K562 (cell line): ENCODE measurements around the gene GLRA1. TPM values are rescaled to one million over a fixed set of nuclear protein-coding genes. Genes with fewer than 3 reads are reported as not detected.

ENCODE experiments used
- ATAC-seq: fragments of 200-7000 bp; cut with Tn5 transposase; 3 replicates; pipeline ENCODE4 v1.9.1; 2020; ENCODE audit warnings: moderate library complexity
- BruUV-seq: library from RNA; stranded (reverse); fragments of 400-500 nt; replicated peaks from 2 replicates; lab custom pipeline; 2021; lab: Mats Ljungman, UMichigan
- CTCF ChIA-PET: fragments of 300-600 bp; formaldehyde crosslinking; extraction: SDS; loops from one replicate; lab custom pipeline; 2021; ENCODE audit warnings: low intra/inter-chr PET ratio; lab: Yijun Ruan, JAX
- POLR2A ChIA-PET: fragments of 300-600, 350-650 bp; sonication (Branson Sonifier 250); formaldehyde crosslinking; extraction: SDS; loops from one replicate; lab custom pipeline; 2021; ENCODE audit warnings: antibody characterized with exemption, inconsistent platforms; lab: Yijun Ruan, JAX
- DNase-seq, 4 experiments: peaks; one replicate each; pipeline versions ENCODE4 v3.0.0 to v3.0.0-alpha.2; 2011 to 2018; ENCODE audit warnings: low spot score in 3 of 4, mixed read lengths in 3 of 4; ENCODE audit errors: extremely low read depth in 1 of 4
- FAIRE-seq: peaks from 2 replicates; lab custom pipeline; 2011; peaks lifted over from hg19 to GRCh38; lab: Jason Lieb, UNC
- H2AFZ ChIP-seq: 2 replicates; pipeline ENCODE4 v1.6.0; 2011; ENCODE audit warnings: low read depth, low read length, control low read depth, inconsistent platforms
- H3K27ac ChIP-seq: fragments of 200-600 bp; 3 replicates; pipeline ENCODE4 v1.8.0; 2011; ENCODE audit warnings: low read depth, mild to moderate bottlenecking, control low read depth, inconsistent platforms, low read length, moderate library complexity, mixed read lengths; ENCODE audit errors: extremely low read depth
- H3K27me3 ChIP-seq, 2 experiments: fragments of 300-600 bp in 1 of 2; 2 replicates in 1 of 2; 3 replicates in 1 of 2; pipeline versions ENCODE4 v1.6.0 to v1.8.0; 2011; ENCODE audit warnings: inconsistent platforms in 2 of 2, low read length in 2 of 2, mild to moderate bottlenecking in 1 of 2, mixed read lengths in 1 of 2, moderate library complexity in 1 of 2; ENCODE audit not compliant: control insufficient read depth in 2 of 2, insufficient read depth in 2 of 2
- H3K36me3 ChIP-seq: fragments of 300-600 bp; 3 replicates; pipeline ENCODE4 v1.8.0; 2011; ENCODE audit warnings: mild to moderate bottlenecking, low read length, inconsistent platforms; ENCODE audit not compliant: control insufficient read depth, insufficient read depth
- H3K4me1 ChIP-seq, 2 experiments: fragments of 200-600 bp in 1 of 2; replicated peaks in 1 of 2; 2 replicates in 1 of 2; 3 replicates in 1 of 2; pipeline versions ENCODE4 v1.5.1 to v1.8.0; 2011; ENCODE audit warnings: inconsistent platforms in 2 of 2, low read length in 2 of 2, mild to moderate bottlenecking in 1 of 2, mixed read lengths in 1 of 2, moderate library complexity in 1 of 2; ENCODE audit not compliant: control insufficient read depth in 2 of 2, insufficient read depth in 2 of 2
- H3K4me2 ChIP-seq: 2 replicates; pipeline ENCODE4 v1.6.1; 2011; ENCODE audit warnings: low read length, control low read depth, inconsistent platforms, mixed read lengths; ENCODE audit not compliant: insufficient read depth
- H3K4me3 ChIP-seq: fragments of 200-600 bp; sonication (generic), shearing (Covaris generic); 2 replicates; pipeline ENCODE4 v1.5.1; 2016; ENCODE audit warnings: control low read depth, inconsistent platforms
- H3K79me2 ChIP-seq: fragments of 200-600 bp; 3 replicates; pipeline ENCODE4 v1.8.0; 2011; ENCODE audit warnings: low read length, inconsistent platforms; ENCODE audit not compliant: control insufficient read depth, insufficient read depth
- H3K9ac ChIP-seq, 2 experiments: 2 replicates each; pipeline versions ENCODE4 v1.6.0 to v1.6.1; 2011; ENCODE audit warnings: low read depth in 2 of 2, low read length in 2 of 2, control low read depth in 1 of 2, inconsistent platforms in 1 of 2, mild to moderate bottlenecking in 1 of 2, mixed read lengths in 1 of 2; ENCODE audit not compliant: insufficient read depth in 1 of 2
- H3K9me1 ChIP-seq: one replicate; pipeline ENCODE4 v1.6.0; 2011; ENCODE audit warnings: inconsistent platforms, mild to moderate bottlenecking, low read length, moderate library complexity; ENCODE audit not compliant: control insufficient read depth, insufficient read depth
- H3K9me3 ChIP-seq: replicated peaks from 2 replicates; pipeline ENCODE4 v1.5.1; 2011; ENCODE audit warnings: low read depth, low read length, inconsistent platforms; ENCODE audit not compliant: control insufficient read depth, insufficient read depth
- H4K20me1 ChIP-seq: replicated peaks from 2 replicates; pipeline ENCODE4 v1.6.1; 2011; ENCODE audit warnings: low read length, inconsistent platforms, mixed read lengths; ENCODE audit not compliant: control insufficient read depth, insufficient read depth
- CCNT2 ChIP-seq: IDR thresholded peaks from 2 replicates; pipeline ENCODE4 v1.6.1; 2011; ENCODE audit warnings: borderline replicate concordance, low read depth, mild to moderate bottlenecking, moderate library complexity, mixed read lengths, low read length; ENCODE audit not compliant: insufficient read length; ENCODE audit errors: extremely low read depth
- DNMT1 ChIP-seq: fragments of 450-650 bp; IDR thresholded peaks from 2 replicates; pipeline ENCODE4 v1.6.1; 2016; ENCODE audit warnings: antibody characterized with exemption, mild to moderate bottlenecking
- EP400 ChIP-seq: fragments of 450-650 bp; IDR thresholded peaks from 2 replicates; pipeline ENCODE4 v1.6.1; 2017; ENCODE audit warnings: antibody characterized with exemption, mild to moderate bottlenecking, moderate library complexity
- ILK ChIP-seq: fragments of 450-650 bp; IDR thresholded peaks from 2 replicates; pipeline ENCODE4 v1.6.1; 2016; ENCODE audit warnings: missing genetic modification characterization, low read depth, mild to moderate bottlenecking, missing compliant biosample characterization, moderate library complexity, borderline replicate concordance
- KHSRP ChIP-seq: fragments of 450-650 bp; IDR thresholded peaks from 2 replicates; pipeline ENCODE4 v1.6.1; 2017
- MAFF ChIP-seq: IDR thresholded peaks from 2 replicates; pipeline ENCODE4 v1.6.1; 2012; ENCODE audit warnings: low read length, improper control_type of control experiment
- MYBL2 ChIP-seq, 2 experiments: fragments of 450-650 bp in 1 of 2; sonication (generic) in 1 of 2; formaldehyde crosslinking in 1 of 2; IDR thresholded peaks; 2 replicates each; pipeline versions ENCODE4 v1.6.1 to v1.8.1; 2017 to 2022; ENCODE audit warnings: borderline replicate concordance in 1 of 2, inconsistent platforms in 1 of 2, low read depth in 1 of 2, mild to moderate bottlenecking in 1 of 2, missing genetic modification reagents in 1 of 2, moderate library complexity in 1 of 2
- POLR3A ChIP-seq: IDR thresholded peaks from 2 replicates; pipeline ENCODE4 v1.6.1; 2011; ENCODE audit warnings: borderline replicate concordance, mild to moderate bottlenecking, moderate library complexity; ENCODE audit not compliant: insufficient read length, insufficient read depth; ENCODE audit errors: extremely low read depth
- ZNF174 ChIP-seq: fragments of 250-450 bp; sonication (Bioruptor Pico); IDR thresholded peaks from 2 replicates; pipeline ENCODE4 v1.4.0; 2020; ENCODE audit warnings: mild to moderate bottlenecking
- ZNF24 ChIP-seq: fragments of 450-650 bp; IDR thresholded peaks from 2 replicates; pipeline ENCODE4 v1.6.1; 2016
- ZNF76 ChIP-seq: fragments of 250-450 bp; sonication (Bioruptor Pico); IDR thresholded peaks from 2 replicates; pipeline ENCODE4 v1.4.0; 2020; ENCODE audit warnings: mild to moderate bottlenecking, moderate library complexity, borderline replicate concordance
- WGBS: fragments of 100-300 bp; shearing (Covaris generic); methylation state at CpG from one replicate; pipeline ENCODE4 v1.1.6; 2016; ENCODE audit warnings: low coverage, mixed read lengths; ENCODE audit not compliant: insufficient coverage; ENCODE audit errors: missing lambda C conversion rate; 5-methylcytosine and 5-hydroxymethylcytosine counted together
- in situ Hi-C: fragments of 300-500 bp; cut with MboI; formaldehyde crosslinking; loops from 4 replicates; pipeline ENCODE4 v1.15.0; 2018; ENCODE audit warnings: inconsistent platforms, mixed read lengths
- intact Hi-C: fragments of 100-400 bp; cut with micrococcal nuclease; formaldehyde crosslinking; loops from 2 replicates; pipeline ENCODE4 v1.14.2; 2022
- polyA plus RNA-seq, 8 experiments: library from polyadenylated mRNA; depleted of rRNA in 4 of 8; stranded (reverse) in 5 of 8; unstranded in 3 of 8; fragments of >200 nt; fragmentation: Nextera tagmentation in 2 of 8; fragmentation: Illumina TruSeq in 1 of 8; extraction: Ambion mirVana in 2 of 8; extraction: Trizol in 1 of 8; gene quantifications; 2 replicates each; pipeline versions ENCODE4 v1.2.1 to v1.2.3, GENCODE V29; 2011 to 2014; ENCODE audit warnings: inconsistent platforms in 1 of 8, missing spikeins in 1 of 8
- total RNA-seq, 7 experiments: library from RNA; depleted of rRNA in 6 of 7; stranded (reverse); fragments of >200 nt in 6 of 7; fragmentation: Illumina TruSeq in 2 of 7; extraction: Trizol in 2 of 7; gene quantifications; 2 replicates each; pipeline versions ENCODE4 v1.2.1 to v1.2.3, GENCODE V29; 2011 to 2021; ENCODE audit warnings: low replicate concordance in 1 of 7

The GLRA1 gene
- total and polyA plus RNA-seq, 9 of the 15 experiments (the other 6 are each of a cell fraction or from before 2014, with no cell fraction given), result not detected

DNA sequence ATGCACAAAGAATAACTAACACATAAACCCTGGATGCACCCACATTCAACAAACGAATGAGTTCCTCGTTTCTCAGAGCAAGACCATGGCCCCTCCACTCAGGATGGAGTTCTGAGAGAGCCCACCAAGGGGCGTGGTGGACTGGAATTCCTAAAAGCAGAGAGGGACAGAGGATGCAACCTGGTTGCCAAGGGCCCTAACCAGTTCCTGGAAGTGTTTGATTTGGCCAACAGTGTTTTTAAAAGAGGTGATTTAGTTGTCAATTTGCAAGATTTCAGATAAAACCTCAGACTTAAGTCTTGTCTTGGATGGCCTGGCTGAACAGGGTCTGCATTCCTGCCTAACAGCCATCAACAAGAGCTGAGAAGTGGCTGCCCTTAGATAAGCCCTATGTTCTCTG is 34.4 kb downstream of the GLRA1 start:
- BruUV-seq, result no TSS peak
- no peak overlapping the region for H3K9ac ChIP-seq
- H3K4me1 ChIP-seq, result no peaks in the 10 kb centered on the region
- DNase-seq (no peak), ATAC-seq (no peak), FAIRE-seq (no peak)
- H3K27me3 ChIP-seq, result no peaks in the 10 kb centered on the region
- CTCF ChIA-PET, result no interaction called here
- H3K27ac ChIP-seq, result no peak overlapping the region
- no peak overlapping the region for H3K4me2 ChIP-seq
- H3K9me3 ChIP-seq, result no peaks in the 10 kb centered on the region
- no peak for TF ChIP-seq DNMT1
- no peak for TF ChIP-seq MAFF
- no peak for TF ChIP-seq ZNF24
- TF ChIP-seq POLR3A, result no peak
- TF ChIP-seq ZNF76 (CRISPR knock-in tag), result no peak
- TF ChIP-seq EP400, result no peak
- TF ChIP-seq CCNT2, result no peak
- TF ChIP-seq ILK (tag), result no peak
- TF ChIP-seq KHSRP, result no peak
- TF ChIP-seq MYBL2 (IDR thresholded peaks at IDR 0.05; ENCODE audit: low read depth), result no peak
- TF ChIP-seq MYBL2 (CRISPR knock-in tag; IDR thresholded peaks at IDR 0.05; ENCODE audit: borderline replicate concordance), result no peak
- no peak for TF ChIP-seq ZNF174
- no peaks in the 10 kb centered on the region for H3K36me3 ChIP-seq
- H4K20me1 ChIP-seq, result no peaks in the 10 kb centered on the region
- 3% methylated on average over 3 of the region's 3 CpGs for WGBS
- in situ Hi-C loops, result no loop called here
- no peaks in the 10 kb centered on the region for H3K9me1 ChIP-seq
- H3K79me2 ChIP-seq, result no peaks in the 10 kb centered on the region
- POLR2A ChIA-PET, result no interaction called here
- no peak overlapping the region for H3K4me3 ChIP-seq
- intact Hi-C loops, result no loop called here
- H2AFZ ChIP-seq, result no peak overlapping the region
